GM19239 (cell line): Measurements from ENCODE around the gene SNRPA.

Source experiments
- DNase-seq: peaks from one replicate; pipeline ENCODE4 v3.0.0; 2011; ENCODE audit warnings: low spot score; ENCODE audit not compliant: insufficient read length
- FAIRE-seq: peaks from 2 replicates; lab custom pipeline; 2011; peaks lifted over from hg19 to GRCh38; lab: Jason Lieb, UNC

Gene SNRPA

DNA sequence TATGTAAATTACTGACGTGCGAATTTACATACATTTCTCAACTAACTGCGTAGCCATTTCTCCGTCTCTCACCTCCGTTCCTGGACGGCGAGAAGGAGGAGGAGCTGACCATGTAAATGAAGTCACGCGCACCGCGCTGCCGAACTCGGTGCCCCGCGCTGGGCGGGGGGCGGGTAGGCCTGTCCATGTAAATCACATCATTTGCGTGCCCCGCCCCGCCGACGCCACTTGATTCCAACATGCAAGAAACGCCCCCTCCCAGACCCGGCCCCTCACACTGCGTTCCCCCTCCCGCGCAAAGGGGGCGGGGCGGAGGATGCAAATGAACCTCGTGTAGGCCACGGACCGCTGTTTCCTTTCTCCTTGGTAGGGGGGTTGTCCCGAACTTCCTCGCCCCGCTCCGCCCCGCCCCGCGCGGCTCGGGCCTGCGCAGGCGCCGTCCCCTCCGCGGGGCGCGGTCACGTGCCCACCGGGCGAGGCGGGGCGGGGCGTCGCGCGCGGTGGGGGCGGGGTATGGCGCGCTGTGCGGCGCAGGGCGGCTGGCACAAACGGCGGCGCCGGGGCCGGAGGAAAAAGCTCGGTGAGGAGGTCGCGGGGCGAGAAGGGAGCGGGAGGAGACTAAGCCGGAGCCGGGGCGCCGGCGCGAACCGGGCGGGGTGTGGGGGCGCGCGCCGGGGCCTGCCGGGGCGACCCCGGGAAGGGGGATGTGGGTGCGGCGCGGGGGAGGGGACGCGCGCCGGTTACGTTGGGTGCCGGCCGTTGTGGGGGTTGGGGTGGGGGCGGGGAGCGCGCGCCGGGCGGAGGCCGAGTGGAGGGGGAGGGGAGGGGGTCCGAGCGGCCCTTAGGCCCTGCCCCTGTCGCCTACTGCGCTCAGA lies 47.9 kb downstream of the SNRPA start, which contains the start of gene EGLN2:
Gene EGLN2, plus strand, starts transcription at position 509 of the 875 bp plus-strand sequence. CDS start 1,382 bp downstream, outside the sequence.
- FAIRE-seq (peak; percentile 98), DNase-seq (peak; percentile 90)

DNA sequence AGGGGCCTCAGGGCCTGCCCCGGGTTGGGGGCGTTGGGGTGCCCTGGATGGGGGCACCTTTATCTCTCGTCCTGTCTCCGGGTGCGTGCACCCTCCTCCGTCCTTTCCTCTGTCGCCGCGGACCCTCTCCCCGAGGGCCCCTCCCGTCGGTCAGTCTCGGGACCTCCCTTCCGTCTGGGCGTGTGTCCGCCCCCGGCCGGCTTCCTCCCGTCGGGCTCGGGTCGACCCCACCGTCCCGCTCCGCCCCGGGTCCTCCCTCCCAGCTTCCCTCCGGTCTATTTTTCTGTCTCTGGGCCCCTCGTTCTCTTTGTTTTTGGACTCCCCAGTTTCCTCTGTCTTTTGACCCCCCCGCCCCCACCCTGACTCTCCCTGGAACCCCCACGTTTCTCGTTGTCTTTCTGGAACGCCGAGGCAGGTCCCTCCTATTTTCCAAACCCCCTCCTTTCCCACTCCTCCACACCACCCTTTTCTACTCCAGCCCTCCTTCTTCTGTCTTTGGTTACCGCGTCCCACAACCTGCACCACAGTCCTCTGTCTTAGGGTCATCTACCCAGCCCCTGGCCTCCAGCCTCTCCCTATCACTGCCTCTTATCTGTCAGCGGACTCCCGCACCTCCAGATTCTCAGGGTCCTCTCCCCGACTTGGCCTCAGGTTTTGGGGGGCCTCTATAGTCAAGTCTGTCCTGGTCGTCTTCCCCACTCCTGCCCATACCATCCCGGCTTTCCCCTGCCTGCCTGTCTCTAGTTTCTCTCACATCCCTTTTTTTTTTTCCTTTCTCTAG lies 48.7 kb downstream of the SNRPA start:
- peak; percentile 43 for DNase-seq
- no peak for FAIRE-seq

DNA sequence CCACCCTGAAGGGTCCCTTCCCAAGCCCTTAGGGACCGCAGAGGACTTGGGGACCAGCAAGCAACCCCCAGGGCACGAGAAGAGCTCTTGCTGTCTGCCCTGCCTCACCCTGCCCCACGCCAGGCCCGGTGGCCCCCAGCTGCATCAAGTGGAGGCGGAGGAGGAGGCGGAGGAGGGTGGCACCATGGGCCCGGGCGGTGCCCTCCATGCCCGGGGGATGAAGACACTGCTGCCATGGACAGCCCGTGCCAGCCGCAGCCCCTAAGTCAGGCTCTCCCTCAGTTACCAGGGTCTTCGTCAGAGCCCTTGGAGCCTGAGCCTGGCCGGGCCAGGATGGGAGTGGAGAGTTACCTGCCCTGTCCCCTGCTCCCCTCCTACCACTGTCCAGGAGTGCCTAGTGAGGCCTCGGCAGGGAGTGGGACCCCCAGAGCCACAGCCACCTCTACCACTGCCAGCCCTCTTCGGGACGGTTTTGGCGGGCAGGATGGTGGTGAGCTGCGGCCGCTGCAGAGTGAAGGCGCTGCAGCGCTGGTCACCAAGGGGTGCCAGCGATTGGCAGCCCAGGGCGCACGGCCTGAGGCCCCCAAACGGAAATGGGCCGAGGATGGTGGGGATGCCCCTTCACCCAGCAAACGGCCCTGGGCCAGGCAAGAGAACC lies 49.5 kb downstream of the SNRPA start:
- no peak for DNase-seq
- FAIRE-seq: no peak

DNA sequence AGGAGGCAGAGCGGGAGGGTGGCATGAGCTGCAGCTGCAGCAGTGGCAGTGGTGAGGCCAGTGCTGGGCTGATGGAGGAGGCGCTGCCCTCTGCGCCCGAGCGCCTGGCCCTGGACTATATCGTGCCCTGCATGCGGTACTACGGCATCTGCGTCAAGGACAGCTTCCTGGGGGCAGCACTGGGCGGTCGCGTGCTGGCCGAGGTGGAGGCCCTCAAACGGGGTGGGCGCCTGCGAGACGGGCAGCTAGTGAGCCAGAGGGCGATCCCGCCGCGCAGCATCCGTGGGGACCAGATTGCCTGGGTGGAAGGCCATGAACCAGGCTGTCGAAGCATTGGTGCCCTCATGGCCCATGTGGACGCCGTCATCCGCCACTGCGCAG lies 50.0 kb downstream of the SNRPA start:
- no peak for DNase-seq

DNA sequence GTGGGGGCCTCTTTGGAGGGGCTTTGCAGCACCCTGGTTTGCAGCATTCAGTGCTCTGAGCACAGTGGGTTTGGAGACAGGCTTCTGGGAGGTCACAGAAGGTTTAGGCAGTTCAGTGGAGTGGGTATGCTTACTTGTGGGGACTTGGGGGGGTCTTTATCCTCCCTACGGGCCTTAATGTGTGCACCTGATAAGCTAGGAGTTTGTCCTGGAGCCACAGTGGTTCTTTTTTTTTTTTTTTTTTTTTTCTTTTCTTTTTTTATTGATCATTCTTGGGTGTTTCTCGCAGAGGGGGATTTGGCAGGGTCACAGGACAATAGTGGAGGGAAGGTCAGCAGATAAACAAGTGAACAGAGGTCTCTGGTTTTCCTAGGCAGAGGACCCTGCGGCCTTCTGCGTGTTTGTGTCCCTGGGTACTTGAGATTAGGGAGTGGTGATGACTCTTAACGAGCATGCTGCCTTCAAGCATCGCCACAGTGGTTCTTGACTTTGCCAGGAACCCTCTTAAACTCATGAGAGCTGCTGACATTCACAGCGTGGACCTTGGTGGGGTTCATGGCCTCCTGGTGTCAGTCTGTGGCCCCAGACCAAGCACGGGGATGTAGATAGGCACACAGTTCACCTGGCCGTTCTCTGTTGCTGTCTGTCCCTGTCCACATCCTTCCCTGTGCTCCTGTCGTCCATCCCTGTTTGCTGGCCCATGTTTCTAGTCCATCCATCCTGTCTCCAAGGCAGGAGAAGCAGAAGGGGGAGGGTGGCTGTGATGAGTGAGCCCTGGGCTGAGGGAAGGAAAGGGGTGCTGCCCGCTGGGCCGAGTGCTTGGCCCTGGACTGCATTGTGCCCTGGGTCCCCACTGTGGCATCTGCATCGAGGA lies 50.7 kb downstream of the SNRPA start:
- no peak for FAIRE-seq
- no peak for DNase-seq

More for the DNA sequence above, 50.0 kb downstream of the SNRPA start:
- no peak for FAIRE-seq

DNA sequence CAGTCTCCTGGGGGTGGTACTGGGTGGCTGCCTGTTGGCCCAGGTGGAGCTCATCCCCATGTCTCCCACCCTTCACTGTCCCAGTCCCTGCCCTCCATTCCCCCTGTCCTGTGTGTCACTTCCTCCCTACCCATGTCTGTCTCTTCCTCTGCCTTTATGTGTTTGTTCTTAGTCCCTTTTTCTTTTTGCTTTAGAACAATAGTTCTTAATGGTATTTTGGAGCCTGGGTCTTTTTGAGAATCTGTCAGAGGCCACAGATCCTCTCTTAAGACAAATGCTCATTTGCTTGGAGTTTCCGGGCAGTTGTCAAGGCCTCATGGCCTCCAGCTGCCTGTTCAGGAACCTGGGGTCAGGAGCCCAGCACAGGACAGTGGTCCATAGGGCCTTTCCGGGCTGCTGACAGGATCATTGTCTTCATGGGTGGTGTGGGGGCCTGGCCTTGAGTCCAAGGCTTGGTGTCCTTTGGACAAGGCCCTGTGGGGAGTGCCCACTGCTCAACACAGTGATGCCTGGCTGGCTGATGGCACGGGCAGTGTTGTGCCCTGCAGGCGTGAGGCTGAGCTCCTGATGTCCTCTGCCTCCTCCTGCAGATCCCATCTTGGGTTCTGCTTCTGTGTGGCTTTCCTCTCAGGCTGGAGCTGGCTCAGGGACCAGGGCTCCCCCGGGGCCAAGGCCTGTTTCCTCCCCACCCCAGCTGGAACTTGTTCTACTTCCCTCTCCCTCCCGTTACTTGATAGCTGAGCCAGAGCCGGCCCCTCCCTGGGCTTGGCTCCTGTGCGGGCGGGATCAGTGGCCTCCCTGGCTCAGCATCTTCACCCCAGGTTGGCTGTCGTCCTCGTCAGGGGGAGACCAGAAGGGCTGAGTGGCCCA lies 51.5 kb downstream of the SNRPA start:
- FAIRE-seq (no peak), DNase-seq (no peak)

DNA sequence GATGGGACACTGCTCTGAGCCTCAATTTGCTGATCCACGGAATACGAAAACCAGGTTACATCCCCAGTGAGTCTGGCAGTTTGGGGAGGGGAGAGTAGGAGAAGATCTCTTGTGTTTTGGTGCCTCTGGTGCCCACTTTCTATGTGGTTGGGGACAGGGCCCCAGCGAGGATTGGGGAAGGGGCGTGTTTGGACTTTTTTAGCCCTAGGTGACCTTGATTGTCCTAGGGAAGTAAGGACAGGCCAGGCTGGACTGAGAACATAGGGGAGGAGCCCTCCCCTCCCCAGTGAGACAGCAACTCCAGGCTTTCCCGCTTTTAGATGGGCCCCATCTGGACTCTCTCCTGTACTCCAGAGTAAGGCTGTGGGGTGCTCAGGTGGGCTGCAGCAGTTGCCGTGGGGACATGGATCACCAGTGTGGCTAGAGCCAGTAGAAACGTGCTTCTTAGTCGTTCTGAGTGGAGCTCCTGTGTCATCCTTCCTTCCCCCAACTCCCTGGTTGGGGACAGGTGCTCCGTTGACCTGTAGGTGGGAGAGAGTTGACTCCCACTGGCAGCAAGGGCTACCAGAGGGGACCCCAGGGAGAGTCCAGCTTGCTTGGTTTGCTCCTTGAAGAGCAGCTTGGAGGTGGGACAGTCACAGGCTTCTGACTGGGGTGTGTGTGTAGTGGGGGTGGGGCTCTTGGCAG lies 52.3 kb downstream of the SNRPA start:
- DNase-seq (no peak), FAIRE-seq (peak; percentile 28)

DNA sequence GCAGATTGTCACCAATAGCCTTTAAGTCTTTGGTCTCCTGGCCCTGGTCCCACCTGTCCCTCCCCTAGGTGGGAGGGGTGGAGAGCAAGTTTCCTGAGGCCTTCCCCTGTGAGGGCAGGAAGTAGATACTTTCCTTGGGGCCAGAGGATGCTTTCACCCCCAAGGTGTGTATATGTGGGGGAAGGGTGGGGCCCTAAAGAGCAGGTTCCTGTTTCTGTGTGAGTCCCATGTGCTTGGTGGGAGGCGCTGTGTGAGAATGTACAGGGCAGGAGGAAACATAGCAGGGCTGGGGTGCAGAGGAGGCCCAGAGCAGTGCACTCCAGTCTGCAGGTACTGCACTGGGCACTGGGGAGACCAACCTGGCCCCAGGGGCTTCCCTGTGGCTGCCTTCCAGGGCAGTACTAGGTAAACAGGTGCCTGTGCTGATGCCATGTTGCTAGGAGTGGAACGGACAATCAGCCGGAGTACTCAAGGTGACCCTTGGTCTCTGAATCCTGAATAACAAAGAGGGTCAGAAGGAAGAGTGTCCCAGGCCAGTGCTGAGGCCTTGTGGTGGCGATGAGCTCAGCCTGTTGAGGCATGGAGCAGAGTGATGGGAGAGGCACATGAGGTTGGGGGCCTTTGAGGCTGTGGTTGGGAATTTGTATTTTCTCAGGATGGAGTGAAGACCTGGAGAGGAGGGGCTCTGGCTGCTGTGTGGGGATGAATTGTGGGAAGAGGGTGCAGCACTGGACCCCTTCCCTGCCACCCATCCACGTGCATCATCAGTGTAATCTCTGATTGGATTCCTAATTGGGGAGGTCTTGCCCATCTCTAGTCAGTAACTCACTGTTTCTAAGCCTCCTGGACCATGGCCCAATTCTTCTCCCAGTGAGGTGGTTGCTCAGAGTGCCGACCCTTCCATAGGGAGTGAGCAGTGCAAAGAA lies 53.1 kb downstream of the SNRPA start:
- peak; percentile 93 for FAIRE-seq
- peak; percentile 32 for DNase-seq

DNA sequence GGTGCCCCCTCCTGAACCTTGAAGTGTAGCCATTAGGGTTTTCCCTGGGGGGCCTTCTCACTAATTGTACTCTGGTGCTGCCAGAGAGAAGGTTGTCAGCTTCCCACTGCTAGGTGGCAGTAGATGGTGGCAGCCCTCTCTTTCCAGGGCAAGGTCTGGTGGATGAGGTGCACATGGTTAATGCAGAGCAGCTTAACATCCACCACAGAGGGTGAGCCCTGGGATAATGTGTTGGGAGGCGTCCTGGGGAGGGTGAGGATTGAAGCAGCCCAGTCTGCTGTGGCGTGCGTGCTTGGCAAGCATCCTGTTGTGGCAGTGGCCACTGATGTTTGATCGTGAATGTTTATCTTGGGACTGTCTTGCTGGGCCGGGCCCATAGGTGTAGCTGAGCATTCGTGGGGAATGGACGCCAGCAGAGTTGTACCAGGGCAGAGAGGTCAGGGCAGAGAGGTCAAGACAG lies 53.8 kb downstream of the SNRPA start:
- DNase-seq (no peak), FAIRE-seq (no peak)

DNA sequence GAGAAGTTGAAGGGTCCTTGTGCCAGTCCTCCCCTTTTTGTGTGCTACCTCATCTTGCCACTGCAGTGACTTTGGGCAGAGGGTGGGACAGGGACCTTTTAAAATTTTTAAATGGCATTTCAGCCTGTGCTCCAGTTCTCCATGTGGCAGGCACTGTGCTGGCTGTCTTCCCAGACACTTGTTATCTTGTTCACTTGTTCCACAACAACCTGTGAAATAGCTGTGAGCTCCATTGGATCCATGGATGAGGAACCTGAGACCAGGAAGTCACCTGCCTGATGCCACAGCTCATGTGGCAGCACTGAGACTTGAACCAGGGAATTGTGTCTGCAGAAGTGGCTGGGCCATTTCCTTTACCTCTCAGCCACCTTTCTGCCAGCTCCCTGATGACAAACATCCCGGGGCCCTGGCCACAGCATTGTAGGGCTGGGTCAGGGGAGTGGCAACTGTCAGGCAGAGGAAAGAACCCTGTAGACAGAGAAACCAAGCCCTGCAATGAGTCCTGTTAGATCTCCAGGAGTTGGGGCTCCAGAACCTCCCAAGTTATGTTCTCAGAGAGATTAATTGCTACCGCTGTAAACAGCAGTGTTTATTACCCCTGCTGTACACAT lies 54.4 kb downstream of the SNRPA start:
- FAIRE-seq: no peak
- no peak for DNase-seq

DNA sequence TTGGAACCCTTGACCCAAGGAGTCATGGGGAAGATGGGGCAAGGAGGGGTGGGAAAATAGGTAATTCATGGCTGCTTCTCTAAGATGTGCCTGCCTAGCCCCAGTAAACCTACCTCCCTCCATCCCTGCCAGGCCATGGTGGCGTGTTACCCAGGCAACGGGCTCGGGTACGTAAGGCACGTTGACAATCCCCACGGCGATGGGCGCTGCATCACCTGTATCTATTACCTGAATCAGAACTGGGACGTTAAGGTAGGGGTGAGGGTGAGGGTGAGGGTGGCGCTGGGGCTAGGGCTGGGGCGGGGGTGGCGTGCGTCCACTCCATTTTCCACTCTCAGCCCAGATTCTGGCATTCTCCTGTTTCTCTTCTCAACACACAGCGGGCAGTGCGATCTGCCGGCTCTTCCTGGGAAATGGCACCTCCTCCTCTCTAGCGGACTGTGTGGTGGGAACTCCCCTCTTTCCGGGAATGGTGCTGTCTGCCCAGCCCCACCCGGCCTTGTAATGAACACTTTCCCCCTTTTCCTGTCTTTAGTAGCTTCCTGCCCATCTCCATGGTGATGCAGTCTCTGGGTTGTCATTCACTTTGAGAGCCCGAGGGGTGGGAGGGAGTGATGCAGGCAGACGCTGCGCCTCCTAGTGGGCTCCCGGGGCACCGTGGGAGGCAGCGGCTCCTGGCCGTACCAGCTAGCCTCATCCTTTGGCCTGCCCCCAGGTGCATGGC lies 55.6 kb downstream of the SNRPA start:
- DNase-seq: peak; percentile 75
- peak; percentile 66 for FAIRE-seq

DNA sequence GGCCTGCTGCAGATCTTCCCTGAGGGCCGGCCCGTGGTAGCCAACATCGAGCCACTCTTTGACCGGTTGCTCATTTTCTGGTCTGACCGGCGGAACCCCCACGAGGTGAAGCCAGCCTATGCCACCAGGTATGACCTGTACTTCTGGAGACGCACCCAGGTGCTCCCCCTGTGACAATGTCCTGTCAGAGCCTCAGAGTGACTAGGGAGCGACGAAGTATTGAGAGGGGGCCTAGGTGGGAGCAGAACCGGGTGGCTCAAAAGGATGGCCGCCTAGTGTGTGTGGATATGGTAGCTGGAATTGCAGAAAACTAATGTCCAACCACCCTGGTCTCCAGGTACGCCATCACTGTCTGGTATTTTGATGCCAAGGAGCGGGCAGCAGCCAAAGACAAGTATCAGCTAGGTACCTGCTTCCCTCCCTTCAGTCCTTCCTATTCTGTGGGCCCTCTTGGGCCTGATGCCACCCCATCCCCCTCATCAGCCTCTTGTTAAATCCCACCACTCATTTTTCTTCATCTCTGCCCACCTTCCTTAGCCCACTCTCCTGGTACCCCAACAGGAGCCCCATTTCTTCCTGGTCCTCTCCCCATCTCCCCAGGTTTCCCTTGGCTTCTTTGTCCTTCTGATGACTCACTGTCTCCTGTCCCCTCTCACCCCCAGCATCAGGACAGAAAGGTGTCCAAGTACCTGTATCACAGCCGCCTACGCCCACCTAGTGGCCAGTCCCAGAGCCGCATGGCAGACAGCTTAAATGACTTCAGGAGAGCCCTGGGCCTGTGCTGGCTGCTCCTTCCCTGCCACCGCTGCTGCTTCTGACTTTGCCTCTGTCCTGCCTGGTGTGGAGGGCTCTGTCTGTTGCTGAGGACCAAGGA lies 56.4 kb downstream of the SNRPA start:
- DNase-seq (no peak), FAIRE-seq (no peak)

DNA sequence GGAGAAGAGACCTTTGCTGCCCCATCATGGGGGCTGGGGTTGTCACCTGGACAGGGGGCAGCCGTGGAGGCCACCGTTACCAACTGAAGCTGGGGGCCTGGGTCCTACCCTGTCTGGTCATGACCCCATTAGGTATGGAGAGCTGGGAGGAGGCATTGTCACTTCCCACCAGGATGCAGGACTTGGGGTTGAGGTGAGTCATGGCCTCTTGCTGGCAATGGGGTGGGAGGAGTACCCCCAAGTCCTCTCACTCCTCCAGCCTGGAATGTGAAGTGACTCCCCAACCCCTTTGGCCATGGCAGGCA lies 57.0 kb downstream of the SNRPA start:
- no peak for FAIRE-seq
- DNase-seq: no peak

DNA sequence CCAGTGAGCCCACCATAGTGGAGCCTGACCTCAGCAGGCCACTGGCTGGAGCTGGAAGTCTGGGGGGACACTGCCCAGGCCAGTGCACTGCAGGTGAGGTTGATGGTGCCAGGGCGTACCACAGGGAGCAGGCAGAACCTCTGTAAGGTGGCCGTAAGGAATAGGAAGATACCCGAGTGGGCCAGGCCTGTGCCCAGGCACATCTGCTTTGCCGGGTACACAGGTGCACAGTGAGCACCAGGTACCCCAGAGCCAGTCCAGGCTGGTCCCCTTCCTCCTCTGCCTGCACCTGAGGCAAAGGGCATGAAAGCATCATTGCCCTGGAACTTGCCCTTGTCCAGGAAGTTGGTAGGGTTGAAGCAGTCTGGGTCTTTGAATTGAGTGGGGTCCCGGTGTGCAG lies 57.5 kb downstream of the SNRPA start:
- no peak for DNase-seq
- FAIRE-seq: no peak

DNA sequence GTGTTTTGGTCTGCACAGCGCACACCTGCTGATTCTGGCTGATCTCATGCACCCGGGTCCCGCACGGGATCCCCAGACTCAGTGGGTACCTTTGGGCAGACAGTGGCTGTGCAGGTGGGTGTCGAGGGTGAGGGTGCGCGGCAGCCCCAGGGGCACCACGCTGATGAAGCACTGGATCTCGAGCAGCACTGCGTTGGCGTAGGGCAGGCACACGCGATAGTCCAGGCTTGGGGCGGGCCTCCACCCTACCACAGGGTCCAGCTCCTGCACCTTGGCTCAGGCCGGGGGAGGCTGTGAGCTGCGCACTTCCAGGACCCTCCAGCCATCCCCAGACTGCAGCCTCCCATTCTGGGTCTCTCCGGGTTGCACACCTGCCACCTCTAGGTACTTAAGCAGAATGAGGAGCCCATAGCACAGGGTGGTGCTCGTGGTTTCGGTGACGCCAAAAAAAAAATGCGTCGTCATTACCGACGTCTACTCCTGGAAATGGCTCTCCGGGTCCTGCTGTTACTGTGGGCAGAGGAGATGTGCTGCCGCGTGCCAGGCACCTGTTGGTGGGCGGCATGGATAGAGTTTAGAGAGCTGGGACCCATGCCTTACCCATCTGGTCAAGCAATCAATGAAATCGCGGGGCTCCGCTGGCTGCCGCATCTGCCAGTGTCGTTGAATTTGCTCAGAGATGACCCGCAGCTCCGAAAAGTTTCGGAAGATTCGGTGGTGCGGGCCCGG lies 58.5 kb downstream of the SNRPA start:
- FAIRE-seq: no peak
- no peak for DNase-seq
